H9 (cell line): ENCODE results near the gene ZNF136. TPM values are rescaled to one million over a fixed set of nuclear protein-coding genes. Genes with fewer than 3 reads are reported as not detected.

Experiments used
- DNase-seq: peaks from one replicate; pipeline ENCODE4 v3.0.0-alpha.2; 2017
- H2AFZ ChIP-seq: one replicate; pipeline ENCODE4 v1.6.1; 2013; ENCODE audit warnings: mild to moderate bottlenecking, low read length, control low read depth, moderate library complexity
- H2AK5ac ChIP-seq: 2 replicates; pipeline ENCODE4 v1.6.1; 2013; ENCODE audit warnings: low read length, control low read depth, mixed read lengths; ENCODE audit not compliant: insufficient read length
- H2BK120ac ChIP-seq: one replicate; pipeline ENCODE4 v1.6.1; 2013; ENCODE audit warnings: low read depth, mild to moderate bottlenecking, low read length, control low read depth, inconsistent platforms; ENCODE audit not compliant: poor library complexity, severe bottlenecking
- H2BK12ac ChIP-seq: 2 replicates; pipeline ENCODE4 v1.6.1; 2013; ENCODE audit warnings: low read length, control low read depth, mixed read lengths, low read depth; ENCODE audit not compliant: insufficient read length
- H2BK15ac ChIP-seq: 2 replicates; pipeline ENCODE4 v1.6.1; 2013; ENCODE audit warnings: low read depth, low read length, control low read depth
- H2BK20ac ChIP-seq: one replicate; pipeline ENCODE4 v1.6.1; 2013; ENCODE audit warnings: low read depth, mild to moderate bottlenecking, low read length, control low read depth, inconsistent platforms; ENCODE audit not compliant: poor library complexity, severe bottlenecking
- H2BK5ac ChIP-seq: 2 replicates; pipeline ENCODE4 v1.6.1; 2013; ENCODE audit warnings: low read length, control low read depth, mixed read lengths; ENCODE audit not compliant: insufficient read length
- H3K14ac ChIP-seq: 2 replicates; pipeline ENCODE4 v1.6.1; 2013; ENCODE audit warnings: low read length, control low read depth; ENCODE audit not compliant: insufficient read depth
- H3K18ac ChIP-seq: 2 replicates; pipeline ENCODE4 v1.6.1; 2013; ENCODE audit warnings: low read depth, mild to moderate bottlenecking, mixed read lengths, low read length, control low read depth; ENCODE audit not compliant: insufficient read length
- H3K23ac ChIP-seq: 2 replicates; pipeline ENCODE4 v1.6.1; 2013; ENCODE audit warnings: low read length, control low read depth, mixed read lengths, low read depth; ENCODE audit not compliant: insufficient read length
- H3K23me2 ChIP-seq: 2 replicates; pipeline ENCODE4 v1.6.1; 2013; ENCODE audit warnings: low read depth, mild to moderate bottlenecking, mixed read lengths, low read length, control low read depth; ENCODE audit not compliant: insufficient read length, poor library complexity, severe bottlenecking
- H3K27ac ChIP-seq: 2 replicates; pipeline ENCODE4 v1.5.1; 2013; ENCODE audit warnings: low read length, control low read depth, mixed read lengths, low read depth; ENCODE audit not compliant: insufficient read length
- H3K27me3 ChIP-seq: 2 replicates; pipeline ENCODE4 v1.6.1; 2013; ENCODE audit warnings: low read length, control low read depth, inconsistent platforms; ENCODE audit not compliant: insufficient read depth
- H3K4ac ChIP-seq: 2 replicates; pipeline ENCODE4 v1.6.1; 2013; ENCODE audit warnings: low read depth, mild to moderate bottlenecking, control low read depth, inconsistent platforms, low read length, moderate library complexity
- H3K4me1 ChIP-seq: 2 replicates; pipeline ENCODE4 v1.6.1; 2013; ENCODE audit warnings: low read length, control low read depth, inconsistent platforms; ENCODE audit not compliant: insufficient read depth
- H3K4me2 ChIP-seq: 2 replicates; pipeline ENCODE4 v1.6.1; 2013; ENCODE audit warnings: low read length, control low read depth, mixed read lengths; ENCODE audit not compliant: insufficient read length, insufficient read depth
- H3K56ac ChIP-seq: 2 replicates; pipeline ENCODE4 v1.6.1; 2013; ENCODE audit warnings: low read depth, mild to moderate bottlenecking, mixed read lengths, low read length, control low read depth; ENCODE audit not compliant: insufficient read length
- H3K79me1 ChIP-seq: 2 replicates; pipeline ENCODE4 v1.6.1; 2013; ENCODE audit warnings: low read depth, mild to moderate bottlenecking, moderate library complexity, low read length, control low read depth, inconsistent platforms; ENCODE audit not compliant: insufficient read depth, poor library complexity, severe bottlenecking
- H3K79me2 ChIP-seq: 2 replicates; pipeline ENCODE4 v1.6.1; 2013; ENCODE audit warnings: low read length, control low read depth, inconsistent platforms; ENCODE audit not compliant: insufficient read depth
- H3K9ac ChIP-seq: 2 replicates; pipeline ENCODE4 v1.6.1; 2013; ENCODE audit warnings: low read length, control low read depth, mixed read lengths; ENCODE audit not compliant: insufficient read length; ENCODE audit errors: extremely low read depth
- H3K9me3 ChIP-seq: one replicate; pipeline ENCODE4 v1.6.1; 2013; ENCODE audit warnings: low read depth, low read length, inconsistent platforms; ENCODE audit not compliant: control insufficient read depth
- H3T11ph ChIP-seq: one replicate; pipeline ENCODE4 v1.6.1; 2013; ENCODE audit warnings: mild to moderate bottlenecking, low read length, control low read depth, inconsistent platforms
- H4K20me1 ChIP-seq: one replicate; pipeline ENCODE4 v1.6.1; 2013; ENCODE audit not compliant: control insufficient read depth, insufficient read length, insufficient read depth
- H4K5ac ChIP-seq: 2 replicates; pipeline ENCODE4 v1.6.1; 2013; ENCODE audit warnings: low read depth, mild to moderate bottlenecking, mixed read lengths, low read length, control low read depth; ENCODE audit not compliant: insufficient read length
- H4K8ac ChIP-seq: replicated peaks from 2 replicates; pipeline ENCODE4 v1.6.1; 2013; ENCODE audit warnings: low read length, control low read depth, mixed read lengths, low read depth; ENCODE audit not compliant: insufficient read length
- H4K91ac ChIP-seq: 2 replicates; pipeline ENCODE4 v1.6.1; 2013; ENCODE audit warnings: low read depth, mild to moderate bottlenecking, moderate library complexity, mixed read lengths, low read length, control low read depth; ENCODE audit not compliant: insufficient read length
- H3K27ac Mint-ChIP-seq, 3 experiments: 2 replicates in 2 of 3; 3 replicates in 1 of 3; pipeline ENCODE4 v1.8.0; 2020 to 2021; ENCODE audit warnings: mixed read lengths in 3 of 3, mild to moderate bottlenecking in 1 of 3, moderate library complexity in 1 of 3
- H3K27me3 Mint-ChIP-seq: 2 replicates; pipeline ENCODE4 v1.8.0; 2021; ENCODE audit warnings: low read depth, mild to moderate bottlenecking, moderate library complexity, mixed read lengths
- H3K36me3 Mint-ChIP-seq, 3 experiments: 2 replicates in 2 of 3; 3 replicates in 1 of 3; pipeline ENCODE4 v1.8.0; 2020 to 2021; ENCODE audit warnings: low read depth in 3 of 3, mixed read lengths in 3 of 3; ENCODE audit not compliant: insufficient read depth in 1 of 3
- H3K4me1 Mint-ChIP-seq, 2 experiments: 2 replicates each; pipeline ENCODE4 v1.8.0; 2020; ENCODE audit warnings: mixed read lengths in 2 of 2
- H3K4me3 Mint-ChIP-seq, 2 experiments: 2 replicates in 1 of 2; 3 replicates in 1 of 2; pipeline ENCODE4 v1.8.0; 2020 to 2021; ENCODE audit warnings: mild to moderate bottlenecking in 2 of 2, mixed read lengths in 2 of 2, moderate library complexity in 1 of 2
- H3K9me3 Mint-ChIP-seq, 2 experiments: 2 replicates in 1 of 2; 3 replicates in 1 of 2; pipeline ENCODE4 v1.8.0; 2020; ENCODE audit warnings: mild to moderate bottlenecking in 2 of 2, mixed read lengths in 2 of 2, moderate library complexity in 1 of 2
- CTCF ChIP-seq: fragments of 200-600 bp; sonication (generic); conservative IDR thresholded peaks from 3 replicates; pipeline ENCODE4 v1.8.0; 2021; ENCODE audit warnings: antibody characterized with exemption, mild to moderate bottlenecking
- WGBS: extraction: QIAGEN DNeasy Blood & Tissue Kit; methylation state at CpG from one replicate; pipeline ENCODE4 v1.1.7; 2013; ENCODE audit warnings: missing lambda C conversion rate, low lambda C conversion rate, mixed read lengths; ENCODE audit not compliant: insufficient read length; ENCODE audit errors: extremely low coverage; 5-methylcytosine and 5-hydroxymethylcytosine counted together
- total RNA-seq: library from RNA; stranded (reverse); gene quantifications from 2 replicates; pipeline ENCODE4 v1.2.1, GENCODE V29; 2021

ZNF136 gene
- total RNA-seq, 1 experiment from 2014 or later, result 10.8 TPM

- Histone ChIP-seq H4K5ac (no peak overlapping the region), H3K9ac (no peak overlapping the region), H2BK15ac (no peak overlapping the region), H3K23ac (no peak overlapping the region), H3K56ac (no peak overlapping the region), H3K79me1 (no peaks in the 10 kb centered on the region), H3K79me2 (no peaks in the 10 kb centered on the region), H3K4me1 (no peaks in the 10 kb centered on the region), H3K27ac (no peak overlapping the region), H3K14ac (no peak overlapping the region), H2BK20ac (no peak overlapping the region), H3K23me2 (no peaks in the 10 kb centered on the region), H4K8ac (no peak overlapping the region), H3T11ph (no peak overlapping the region), H4K91ac (no peak overlapping the region), H4K20me1 (no peaks in the 10 kb centered on the region), H2BK5ac (no peak overlapping the region), H2AFZ (no peak overlapping the region), H3K18ac (no peak overlapping the region), H3K4me2 (no peak overlapping the region), H3K27me3 (no peaks in the 10 kb centered on the region), H2AK5ac (no peak overlapping the region), H3K4ac (no peak overlapping the region), H3K9me3 (no peaks in the 10 kb centered on the region), H2BK120ac (no peak overlapping the region), H2BK12ac (no peak overlapping the region)
- no peak for DNase-seq
- Mint-ChIP-seq H3K27me3 (no peaks in the 10 kb centered on the region; the same call in 1 of the 2 replicates), H3K36me3 (peaks cover 26 to 41% (median 33%) of the 10 kb centered on the region in 3 experiments), H3K4me3 (no peak overlapping the region), H3K9me3 (peaks cover 70 to 79% of the 10 kb centered on the region in 2 experiments), H3K4me1 (no peaks in the 10 kb centered on the region), H3K27ac (no peak overlapping the region)
- no CpG with 5 or more reads among the region's 3 CpGs for WGBS
- TF ChIP-seq CTCF, result no peak
Observed at GRCh38 chr19:12199757-12200419, 37.0 kb downstream of the ZNF136 start.
